Keratinocyte (primary cell): ENCODE measurements around the gene PRPF39. TPM values are rescaled to one million over a fixed set of nuclear protein-coding genes. Genes with fewer than 3 reads are reported as not detected.

Source experiments
- DNase-seq: peaks from one replicate; pipeline ENCODE4 v3.0.0-alpha.2; 2011; ENCODE audit warnings: low read depth, missing footprints, low spot score
- FAIRE-seq: peaks from 2 replicates; lab custom pipeline; 2011; peaks lifted over from hg19 to GRCh38; lab: Jason Lieb, UNC
- H2AFZ ChIP-seq: 2 replicates; pipeline ENCODE4 v1.6.0; 2012; ENCODE audit warnings: low read length, control low read depth, inconsistent platforms; ENCODE audit not compliant: control insufficient read depth
- H3K27ac ChIP-seq: 2 replicates; pipeline ENCODE4 v1.5.1; 2011; ENCODE audit warnings: low read length; ENCODE audit not compliant: control insufficient read depth, insufficient read depth
- H3K27me3 ChIP-seq: 3 replicates; pipeline ENCODE4 v1.6.0; 2011; ENCODE audit warnings: low read length; ENCODE audit not compliant: control insufficient read depth, insufficient read depth; ENCODE audit errors: extremely low read depth
- H3K36me3 ChIP-seq, 2 experiments: 2 replicates in 1 of 2; 3 replicates in 1 of 2; pipeline ENCODE4 v1.5.1; 2011; ENCODE audit warnings: low read length in 2 of 2, mild to moderate bottlenecking in 1 of 2; ENCODE audit not compliant: control insufficient read depth in 2 of 2, insufficient read depth in 2 of 2; ENCODE audit errors: extremely low read depth in 1 of 2
- H3K4me1 ChIP-seq: 3 replicates; pipeline ENCODE4 v1.5.1; 2011; ENCODE audit warnings: low read length; ENCODE audit not compliant: control insufficient read depth, insufficient read depth; ENCODE audit errors: extremely low read depth
- H3K4me2 ChIP-seq: 3 replicates; pipeline ENCODE4 v1.6.0; 2011; ENCODE audit warnings: low read depth, low read length; ENCODE audit not compliant: control insufficient read depth, insufficient read depth; ENCODE audit errors: extremely low read depth
- H3K4me3 ChIP-seq, 3 experiments: fragments of 200-600 bp in 1 of 3; sonication (generic) in 1 of 3; 2 replicates in 2 of 3; 3 replicates in 1 of 3; pipeline ENCODE4 v1.5.1; 2011 to 2016; ENCODE audit warnings: low read length in 3 of 3, mild to moderate bottlenecking in 3 of 3, control low read depth in 2 of 3, inconsistent platforms in 1 of 3, low read depth in 1 of 3, mixed read lengths in 1 of 3, mixed run types in 1 of 3, moderate library complexity in 1 of 3; ENCODE audit not compliant: control insufficient read depth in 2 of 3, insufficient read depth in 2 of 3; ENCODE audit errors: extremely low read depth in 1 of 3
- H3K79me2 ChIP-seq: 2 replicates; pipeline ENCODE4 v1.6.0; 2012; ENCODE audit warnings: low read length; ENCODE audit not compliant: control insufficient read depth, insufficient read depth
- H3K9ac ChIP-seq: 3 replicates; pipeline ENCODE4 v1.6.0; 2011; ENCODE audit warnings: low read length; ENCODE audit not compliant: control insufficient read depth, insufficient read depth; ENCODE audit errors: extremely low read depth
- H3K9me1 ChIP-seq: 3 replicates; pipeline ENCODE4 v1.6.0; 2011; ENCODE audit warnings: low read length; ENCODE audit not compliant: control insufficient read depth, insufficient read depth; ENCODE audit errors: extremely low read depth
- H3K9me3 ChIP-seq: 2 replicates; pipeline ENCODE4 v1.5.1; 2012; ENCODE audit warnings: low read depth, low read length; ENCODE audit not compliant: control insufficient read depth
- H4K20me1 ChIP-seq: 3 replicates; pipeline ENCODE4 v1.6.0; 2011; ENCODE audit warnings: low read length; ENCODE audit not compliant: control insufficient read depth, insufficient read depth; ENCODE audit errors: extremely low read depth
- EZH2 ChIP-seq: IDR thresholded peaks from one replicate; pipeline ENCODE4 v1.6.1; 2012; ENCODE audit warnings: inconsistent platforms, mild to moderate bottlenecking, low read length, moderate library complexity
- dilution Hi-C: fragments of 300-500 bp; cut with MboI; formaldehyde crosslinking; loops from one replicate; pipeline ENCODE4 v1.7.0; 2020; ENCODE audit warnings: low sequenced_read_pairs; ENCODE audit not compliant: extremely low pct_ligation_motif_present
- polyA plus RNA-seq, 5 experiments: library from polyadenylated mRNA; depleted of rRNA in 3 of 5; stranded (reverse) in 3 of 5; stranded (forward) in 1 of 5; unstranded in 1 of 5; fragments of >200 nt; gene quantifications; 1 replicate in 1 of 5; 2 replicates in 3 of 5; 3 replicates in 1 of 5; pipeline versions ENCODE4 v1.2.1 to v1.2.3, GENCODE V29; 2011 to 2012; ENCODE audit warnings: missing spikeins in 2 of 5, low read depth in 1 of 5, low replicate concordance in 1 of 5
- TF ChIP-seq, protein P1 (sequence below), 3 experiments: IDR thresholded peaks in 1 of 3; conservative IDR thresholded peaks in 1 of 3; optimal IDR thresholded peaks in 1 of 3; 2 replicates in 2 of 3; 3 replicates in 1 of 3; pipeline versions ENCODE3 to v1.5.1; 2011; ENCODE audit warnings: low read length in 3 of 3, mild to moderate bottlenecking in 3 of 3, moderate library complexity in 2 of 3, control low read depth in 1 of 3, inconsistent platforms in 1 of 3; ENCODE audit not compliant: insufficient read depth in 2 of 3; ENCODE audit errors: extremely low read depth in 1 of 3

Gene PRPF39
- polyA plus RNA-seq, 1 donor (not counting 4 experiments of a cell fraction or from before 2014, with no cell fraction given), result 45.5 TPM

GRCh38 chr14:45051180-45051579 is 32.7 kb upstream of the PRPF39 start:
- H3K4me1 ChIP-seq, result no peaks in the 10 kb centered on the region
- no peak overlapping the region for H2AFZ ChIP-seq
- H3K9me3 ChIP-seq, result no peaks in the 10 kb centered on the region
- DNase-seq (no peak), FAIRE-seq (no peak)
- H3K79me2 ChIP-seq, result no peaks in the 10 kb centered on the region
- H4K20me1 ChIP-seq, result no peaks in the 10 kb centered on the region
- TF ChIP-seq, protein P1, sequence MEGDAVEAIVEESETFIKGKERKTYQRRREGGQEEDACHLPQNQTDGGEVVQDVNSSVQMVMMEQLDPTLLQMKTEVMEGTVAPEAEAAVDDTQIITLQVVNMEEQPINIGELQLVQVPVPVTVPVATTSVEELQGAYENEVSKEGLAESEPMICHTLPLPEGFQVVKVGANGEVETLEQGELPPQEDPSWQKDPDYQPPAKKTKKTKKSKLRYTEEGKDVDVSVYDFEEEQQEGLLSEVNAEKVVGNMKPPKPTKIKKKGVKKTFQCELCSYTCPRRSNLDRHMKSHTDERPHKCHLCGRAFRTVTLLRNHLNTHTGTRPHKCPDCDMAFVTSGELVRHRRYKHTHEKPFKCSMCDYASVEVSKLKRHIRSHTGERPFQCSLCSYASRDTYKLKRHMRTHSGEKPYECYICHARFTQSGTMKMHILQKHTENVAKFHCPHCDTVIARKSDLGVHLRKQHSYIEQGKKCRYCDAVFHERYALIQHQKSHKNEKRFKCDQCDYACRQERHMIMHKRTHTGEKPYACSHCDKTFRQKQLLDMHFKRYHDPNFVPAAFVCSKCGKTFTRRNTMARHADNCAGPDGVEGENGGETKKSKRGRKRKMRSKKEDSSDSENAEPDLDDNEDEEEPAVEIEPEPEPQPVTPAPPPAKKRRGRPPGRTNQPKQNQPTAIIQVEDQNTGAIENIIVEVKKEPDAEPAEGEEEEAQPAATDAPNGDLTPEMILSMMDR (optimal IDR thresholded peaks at IDR 0.05 in 1 of 3, IDR thresholded peaks at IDR 0.05 in 1 of 3, conservative IDR thresholded peaks at IDR 0.05 in 1 of 3; ENCODE audit: extremely low read depth in 1 of 3, insufficient read depth in 2 of 3, low read length in 3 of 3), result no peak
- no peak for TF ChIP-seq EZH2
- peaks cover 2 to 3% of the 10 kb centered on the region in 2 experiments for H3K36me3 ChIP-seq
- no peaks in the 10 kb centered on the region for H3K9me1 ChIP-seq
- dilution Hi-C loops, result no loop called here
- H3K4me3 ChIP-seq, result no peak overlapping the region
- H3K27me3 ChIP-seq, result no peaks in the 10 kb centered on the region
- no peak overlapping the region for H3K27ac ChIP-seq
- no peak overlapping the region for H3K4me2 ChIP-seq
- no peak overlapping the region for H3K9ac ChIP-seq

DNA sequence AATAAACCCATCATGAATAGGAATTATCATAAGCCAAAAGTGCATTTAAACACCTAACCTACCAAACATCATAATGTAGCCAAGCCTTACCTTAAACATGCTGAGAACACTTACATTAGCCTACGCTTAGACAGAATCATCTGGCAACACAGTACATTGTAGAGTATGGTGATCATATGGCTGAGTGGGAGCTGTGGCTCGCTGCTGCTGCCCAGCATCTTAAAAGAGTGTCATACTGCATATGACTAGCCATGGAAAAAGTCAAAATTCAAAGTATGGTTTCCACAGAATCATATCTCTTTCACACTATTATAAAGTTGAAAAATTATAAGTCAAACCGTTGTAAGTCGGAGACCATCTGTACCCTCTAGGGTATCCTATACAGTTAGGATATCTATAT is 32.0 kb upstream of the PRPF39 start:
- H3K9me3 ChIP-seq, result no peaks in the 10 kb centered on the region
- H3K79me2 ChIP-seq, result no peaks in the 10 kb centered on the region
- no peak overlapping the region for H3K9ac ChIP-seq
- FAIRE-seq, result no peak
- no peaks in the 10 kb centered on the region for H3K9me1 ChIP-seq
- H3K4me3 ChIP-seq, result no peak overlapping the region
- no peak overlapping the region for H3K4me2 ChIP-seq
- dilution Hi-C loops, result no loop called here
- H3K27me3 ChIP-seq, result no peaks in the 10 kb centered on the region
- H3K36me3 ChIP-seq, result peaks cover 2 to 3% of the 10 kb centered on the region in 2 experiments
- no peaks in the 10 kb centered on the region for H4K20me1 ChIP-seq
- H3K27ac ChIP-seq, result no peak overlapping the region
- no peak for DNase-seq
- H3K4me1 ChIP-seq, result no peaks in the 10 kb centered on the region
- H2AFZ ChIP-seq, result no peak overlapping the region
- no peak for TF ChIP-seq EZH2
- TF ChIP-seq, protein P1 (optimal IDR thresholded peaks at IDR 0.05 in 1 of 3, IDR thresholded peaks at IDR 0.05 in 1 of 3, conservative IDR thresholded peaks at IDR 0.05 in 1 of 3; ENCODE audit: extremely low read depth in 1 of 3, insufficient read depth in 2 of 3, low read length in 3 of 3), result no peak
